Loucy (cell line): ENCODE data around the gene SMAD3.

ENCODE experiments used
- H2AFZ ChIP-seq: fragments of 200-600 bp; sonication (generic); 2 replicates; pipeline ENCODE4 v1.6.0; 2016; ENCODE audit warnings: antibody characterized with exemption, mild to moderate bottlenecking, low read length, moderate library complexity
- H3F3A ChIP-seq: fragments of 200-600 bp; 2 replicates; pipeline ENCODE4 v1.6.0; 2016; ENCODE audit warnings: antibody characterized with exemption, low read depth, mild to moderate bottlenecking
- H3K27me3 ChIP-seq: fragments of 200-600 bp; sonication (generic); 2 replicates; pipeline ENCODE4 v1.6.1; 2014; ENCODE audit warnings: low read length, mild to moderate bottlenecking; ENCODE audit not compliant: insufficient read depth, poor library complexity, severe bottlenecking
- H3K36me3 ChIP-seq: fragments of 200-600 bp; sonication (generic); 2 replicates; pipeline ENCODE4 v1.6.1; 2016; ENCODE audit warnings: low read length; ENCODE audit not compliant: insufficient read depth
- H3K4me1 ChIP-seq: fragments of 200-600 bp; sonication (generic); 2 replicates; pipeline ENCODE4 v1.5.1; 2014; ENCODE audit warnings: low read length, mild to moderate bottlenecking; ENCODE audit not compliant: insufficient read depth, poor library complexity, severe bottlenecking
- H3K4me2 ChIP-seq: fragments of 200-600 bp; sonication (generic); 2 replicates; pipeline ENCODE4 v1.6.0; 2014; ENCODE audit warnings: antibody characterized with exemption, low read length, low read depth, mild to moderate bottlenecking; ENCODE audit not compliant: poor library complexity, severe bottlenecking
- H3K4me3 ChIP-seq: fragments of 200-600 bp; sonication (generic); 2 replicates; pipeline ENCODE4 v1.5.1; 2014; ENCODE audit warnings: low read length, mild to moderate bottlenecking, mixed read lengths; ENCODE audit not compliant: poor library complexity, severe bottlenecking
- H3K79me2 ChIP-seq: fragments of 200-600 bp; sonication (generic); 2 replicates; pipeline ENCODE4 v1.6.1; 2014; ENCODE audit warnings: low read length; ENCODE audit not compliant: insufficient read depth
- H3K9ac ChIP-seq: fragments of 200-600 bp; sonication (generic); 2 replicates; pipeline ENCODE4 v1.6.0; 2014; ENCODE audit warnings: mild to moderate bottlenecking, low read depth, low read length, moderate library complexity; ENCODE audit not compliant: poor library complexity, severe bottlenecking
- H3K9me2 ChIP-seq: fragments of 200-600 bp; sonication (generic); replicated peaks from 2 replicates; pipeline ENCODE4 v1.6.1; 2016; ENCODE audit warnings: low read depth, low read length, mixed read lengths
- H3K9me3 ChIP-seq: fragments of 200-600 bp; sonication (generic); 2 replicates; pipeline ENCODE4 v1.6.1; 2014; ENCODE audit warnings: mild to moderate bottlenecking, antibody characterized with exemption, low read length, low read depth; ENCODE audit not compliant: insufficient read depth
- H4K20me1 ChIP-seq: fragments of 200-600 bp; sonication (generic); 2 replicates; pipeline ENCODE4 v1.6.0; 2014; ENCODE audit warnings: antibody characterized with exemption, low read length, mild to moderate bottlenecking; ENCODE audit not compliant: insufficient read depth, poor library complexity, severe bottlenecking
- CTCF ChIP-seq: fragments of 200-600 bp; sonication (generic); conservative IDR thresholded peaks from 2 replicates; pipeline ENCODE4 v1.5.1; 2014; ENCODE audit warnings: mild to moderate bottlenecking, antibody characterized with exemption, low read length
- EZH2phosphoT487 ChIP-seq: fragments of 200-600 bp; IDR thresholded peaks from 2 replicates; pipeline ENCODE4 v1.6.1; 2018; ENCODE audit warnings: antibody characterized with exemption, mild to moderate bottlenecking, moderate library complexity, borderline replicate concordance

Gene SMAD3

GRCh38 chr15:67232591-67232990 is 167.2 kb downstream of the SMAD3 start:
- H3K79me2 ChIP-seq, result peaks cover 20% of the 10 kb centered on the region
- H4K20me1 ChIP-seq, result peaks cover 5% of the 10 kb centered on the region
- H3K9me3 ChIP-seq, result no peaks in the 10 kb centered on the region
- H3K27me3 ChIP-seq, result no peaks in the 10 kb centered on the region
- peaks cover 12% of the 10 kb centered on the region for H3K4me1 ChIP-seq
- H3F3A ChIP-seq, result peaks cover 11% of the 10 kb centered on the region
- H3K4me2 ChIP-seq, result no peak overlapping the region
- H3K9ac ChIP-seq, result no peak overlapping the region
- H3K4me3 ChIP-seq, result no peak overlapping the region
- no peak for TF ChIP-seq EZH2phosphoT487
- TF ChIP-seq CTCF, result no peak
- H3K9me2 ChIP-seq, result no peaks in the 10 kb centered on the region
- no peak overlapping the region for H2AFZ ChIP-seq
- peaks cover 62% of the 10 kb centered on the region for H3K36me3 ChIP-seq

GRCh38 chr15:67240235-67241131 is 175.1 kb downstream of the SMAD3 start:
- Histone ChIP-seq H2AFZ (no peak overlapping the region), H3K27me3 (no peaks in the 10 kb centered on the region), H3K9me3 (no peaks in the 10 kb centered on the region), H3K36me3 (peaks cover 10% of the 10 kb centered on the region; the same call in 1 of the 2 replicates), H3K4me2 (peak overlapping the region; percentile 35), H3K9ac (no peak overlapping the region), H3K9me2 (no peaks in the 10 kb centered on the region), H3K4me1 (peaks cover 40% of the 10 kb centered on the region), H3F3A (no peaks in the 10 kb centered on the region), H3K79me2 (peaks cover 88% of the 10 kb centered on the region), H4K20me1 (peaks cover 5% of the 10 kb centered on the region), H3K4me3 (no peak overlapping the region)
- TF ChIP-seq EZH2phosphoT487 (no peak), CTCF (peak; percentile 73)

GRCh38 chr15:67241132-67241855 is 175.9 kb downstream of the SMAD3 start:
- Histone ChIP-seq H3K4me2 (peak overlapping the region; percentile 35), H3K9ac (no peak overlapping the region)

More at GRCh38 chr15:67241132-67241855, 175.9 kb downstream of the SMAD3 start:
- Histone ChIP-seq H3K79me2 (peaks cover 93% of the 10 kb centered on the region), H3K9me2 (no peaks in the 10 kb centered on the region), H2AFZ (no peak overlapping the region), H4K20me1 (peaks cover 5% of the 10 kb centered on the region), H3K4me3 (no peak overlapping the region), H3K9me3 (no peaks in the 10 kb centered on the region), H3K36me3 (0 out of 2 replicates have a peak, but pooled peaks cover 2% of the 10 kb centered on the region), H3F3A (no peaks in the 10 kb centered on the region), H3K4me1 (peaks cover 40% of the 10 kb centered on the region), H3K27me3 (no peaks in the 10 kb centered on the region)
- TF ChIP-seq CTCF (no peak), EZH2phosphoT487 (no peak)
